ENCODE data around the gene RPN1.

- TF ChIP-seq POLR2A (IDR thresholded peaks at IDR 0.05) (no peak), CTCF (IDR thresholded peaks at IDR 0.05) (no peak)
These were observed 30.8 kb upstream of the RPN1 start for GRCh38 chr3:128681369-128681829.

Data from vagina (tissue), 2 donors.